Measurements from ENCODE around the gene LCE7A. TPM values are rescaled to one million over a fixed set of nuclear protein-coding genes. Genes with fewer than 3 reads are reported as not detected.

LCE7A gene
- total and polyA plus RNA-seq, 2 donors (not counting 3 experiments of a cell fraction or from before 2014, with no cell fraction given): not detected

DNA sequence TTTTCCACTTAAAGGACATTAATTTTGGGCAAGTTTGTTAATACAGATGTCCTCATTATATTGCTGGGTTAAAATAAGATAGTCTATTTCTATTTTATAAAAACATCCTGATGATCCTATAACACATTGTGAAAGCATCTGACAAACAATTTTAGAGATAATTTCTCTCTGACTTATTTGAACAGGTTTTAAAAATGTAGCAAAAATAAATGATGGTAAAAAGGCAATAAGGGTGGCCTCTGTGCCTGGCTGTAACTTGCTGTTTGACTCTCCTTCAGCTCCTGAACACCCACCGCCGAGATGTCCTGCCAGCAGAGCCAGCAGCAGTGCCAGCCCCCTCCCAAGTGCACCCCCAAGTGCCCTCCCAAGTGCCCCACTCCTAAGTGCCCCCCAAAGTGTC, 32.6 kb upstream of the LCE7A start, which contains the start of gene LCE1A:
Gene LCE1A, plus strand, starts transcription at position 301 of the 400 bp plus-strand sequence. Its CDS starts 0 bp downstream, at position 301.
- no peak for TF ChIP-seq POLR2A (IDR thresholded peaks at IDR 0.05; ENCODE audit: low read depth, low read length)
- TF ChIP-seq, protein P1, sequence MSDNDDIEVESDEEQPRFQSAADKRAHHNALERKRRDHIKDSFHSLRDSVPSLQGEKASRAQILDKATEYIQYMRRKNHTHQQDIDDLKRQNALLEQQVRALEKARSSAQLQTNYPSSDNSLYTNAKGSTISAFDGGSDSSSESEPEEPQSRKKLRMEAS (IDR thresholded peaks at IDR 0.05; ENCODE audit: insufficient read depth, insufficient read length): no peak
- TF ChIP-seq EZH2 (IDR thresholded peaks at IDR 0.05; ENCODE audit: borderline replicate concordance, low read depth, low read length, severe bottlenecking): no peak
- TF ChIP-seq FOS (IDR thresholded peaks at IDR 0.05; ENCODE audit: borderline replicate concordance, insufficient read depth, low read length): no peak
- no peak for TF ChIP-seq MYC (IDR thresholded peaks at IDR 0.05; ENCODE audit: low read depth, low read length)
- no peak for TF ChIP-seq JUN (IDR thresholded peaks at IDR 0.05; ENCODE audit: borderline replicate concordance, insufficient read depth, insufficient read length, low read depth)
- TF ChIP-seq GATA2 (IDR thresholded peaks at IDR 0.05; ENCODE audit: insufficient read depth, insufficient read length, low read depth, low read length): no peak
- no peak for TF ChIP-seq POLR2AphosphoS5 (IDR thresholded peaks at IDR 0.05; ENCODE audit: insufficient read depth, low read depth, low read length)
- no peak for TF ChIP-seq CTCF (IDR thresholded peaks at IDR 0.05; ENCODE audit: extremely low read depth in 1 of 2, insufficient read depth in 1 of 2, low read depth in 1 of 2, low read length in 2 of 2)
- Histone ChIP-seq H3K4me1 (ENCODE audit: control insufficient read depth, extremely low read depth, insufficient read depth, low read length) (no peaks in the 10 kb centered on the region), H3K79me2 (ENCODE audit: control insufficient read depth, insufficient read depth, low read length) (no peaks in the 10 kb centered on the region), H3K9me3 (replicated peaks; ENCODE audit: control insufficient read depth, insufficient read depth, low read length) (no peaks in the 10 kb centered on the region), H3K27me3 (ENCODE audit: control insufficient read depth in 2 of 2, insufficient read depth in 2 of 2, low read length in 2 of 2) (no peaks in the 10 kb centered on the region), H3K4me2 (ENCODE audit: insufficient read depth, low read length) (no peak within 1 kb of the TSS), H3K36me3 (ENCODE audit: control insufficient read depth in 2 of 2, extremely low read depth in 1 of 2, insufficient read depth in 2 of 2, low read length in 2 of 2) (no peaks in the 10 kb centered on the region), H4K20me1 (replicated peaks; ENCODE audit: control insufficient read depth, extremely low read depth, insufficient read depth, low read length) (no peaks in the 10 kb centered on the region), H3K9me1 (replicated peaks; ENCODE audit: control insufficient read depth, extremely low read depth, insufficient read depth, low read length) (no peaks in the 10 kb centered on the region), H2AFZ (ENCODE audit: low read depth, low read length) (no peak within 1 kb of the TSS), H3K4me3 (replicated peaks in 1 of 3; ENCODE audit: insufficient read depth in 1 of 3, low read depth in 1 of 3, low read length in 3 of 3) (no peak within 1 kb of the TSS), H3K9ac (replicated peaks; ENCODE audit: extremely low read depth, insufficient read depth, low read length) (no peak within 1 kb of the TSS), H3K27ac (ENCODE audit: insufficient read depth, low read depth, low read length) (no peak within 1 kb of the TSS)
- no peak for FAIRE-seq
- POLR2A ChIA-PET: no interaction called here
- no TSS peak for BruUV-seq (replicated peaks)
- DNase-seq (ENCODE audit: low read depth, low spot score): no peak
- intact Hi-C loops (cut with micrococcal nuclease): no loop called here
- dilution Hi-C loops (cut with MboI; ENCODE audit: extremely low pct_ligation_motif_present, low sequenced_read_pairs): no loop called here
- CTCF ChIA-PET: no interaction called here
